B cell (primary cell): ENCODE data around the gene IQCH.

Experiments
- CTCF ChIP-seq: fragments of 200-600 bp; IDR thresholded peaks from one replicate; pipeline ENCODE4 v1.8.0; 2022; ENCODE audit warnings: antibody characterized with exemption, mild to moderate bottlenecking
- EZH2 ChIP-seq: IDR thresholded peaks from 2 replicates; pipeline ENCODE4 v1.6.1; 2012; ENCODE audit warnings: borderline replicate concordance, low read depth, mild to moderate bottlenecking, moderate library complexity, low read length; ENCODE audit not compliant: insufficient read depth, poor library complexity, severe bottlenecking

GRCh38 chr15:67515090-67515489, 260.5 kb downstream of the IQCH start:
- TF ChIP-seq CTCF (no peak), EZH2 (no peak)
